C4-2B (cell line): Measurements from ENCODE around the gene MTF2.
"Not testable (repeated sequence)": the region's sequence is repeated elsewhere in the genome, so short reads cannot be mapped to it uniquely, and the experiment has no call there.

Source experiments
- ZFX ChIP-seq: fragments of 450-650 bp; IDR thresholded peaks from 2 replicates; pipeline ENCODE4 v1.6.1; 2017
- TF ChIP-seq, protein P1 (sequence below): fragments of 450-650 bp; conservative IDR thresholded peaks from 2 replicates; pipeline ENCODE4 v1.5.1; 2017; ENCODE audit warnings: mild to moderate bottlenecking

DNA sequence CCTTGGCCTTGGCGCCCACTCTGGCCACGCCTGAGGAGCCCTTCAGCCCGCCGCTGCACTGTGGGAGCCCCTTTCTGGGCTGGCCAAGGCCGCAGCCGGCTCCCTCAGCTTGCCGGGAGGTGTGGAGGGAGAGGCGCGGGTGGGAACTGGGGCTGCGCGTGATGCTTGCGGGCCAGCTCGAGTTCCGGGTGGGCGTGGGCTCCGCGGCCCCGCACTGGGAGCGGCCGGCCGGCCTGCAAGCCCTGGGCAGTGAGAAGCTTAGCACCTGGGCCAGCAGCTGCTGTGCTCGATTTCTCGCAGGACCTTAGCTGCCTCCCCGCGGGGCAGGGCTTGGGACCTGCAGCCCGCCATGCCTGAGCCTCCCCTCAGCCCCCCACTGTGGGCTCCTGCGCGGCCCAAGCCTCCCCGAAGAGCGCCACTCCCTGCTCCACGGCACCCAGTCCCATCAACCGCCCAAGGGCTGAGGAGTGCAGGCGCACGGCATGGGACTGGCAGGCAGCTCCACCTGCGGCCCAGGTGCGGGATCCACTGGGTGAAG, 91.1 kb downstream of the MTF2 start:
- TF ChIP-seq, protein P1, sequence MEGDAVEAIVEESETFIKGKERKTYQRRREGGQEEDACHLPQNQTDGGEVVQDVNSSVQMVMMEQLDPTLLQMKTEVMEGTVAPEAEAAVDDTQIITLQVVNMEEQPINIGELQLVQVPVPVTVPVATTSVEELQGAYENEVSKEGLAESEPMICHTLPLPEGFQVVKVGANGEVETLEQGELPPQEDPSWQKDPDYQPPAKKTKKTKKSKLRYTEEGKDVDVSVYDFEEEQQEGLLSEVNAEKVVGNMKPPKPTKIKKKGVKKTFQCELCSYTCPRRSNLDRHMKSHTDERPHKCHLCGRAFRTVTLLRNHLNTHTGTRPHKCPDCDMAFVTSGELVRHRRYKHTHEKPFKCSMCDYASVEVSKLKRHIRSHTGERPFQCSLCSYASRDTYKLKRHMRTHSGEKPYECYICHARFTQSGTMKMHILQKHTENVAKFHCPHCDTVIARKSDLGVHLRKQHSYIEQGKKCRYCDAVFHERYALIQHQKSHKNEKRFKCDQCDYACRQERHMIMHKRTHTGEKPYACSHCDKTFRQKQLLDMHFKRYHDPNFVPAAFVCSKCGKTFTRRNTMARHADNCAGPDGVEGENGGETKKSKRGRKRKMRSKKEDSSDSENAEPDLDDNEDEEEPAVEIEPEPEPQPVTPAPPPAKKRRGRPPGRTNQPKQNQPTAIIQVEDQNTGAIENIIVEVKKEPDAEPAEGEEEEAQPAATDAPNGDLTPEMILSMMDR, result not testable (repeated sequence)
- not testable (repeated sequence) for TF ChIP-seq ZFX
